Activated naive CD4-positive, alpha-beta T cell treated with anti-CD3 and anti-CD28 coated beads, Interleukin-2, amount 50 U/mL, for 16 hours (primary cell): ENCODE data around the gene NHLH1.
"Not testable (repeated sequence)": the region's sequence is repeated elsewhere in the genome, so short reads cannot be mapped to it uniquely, and the experiment has no call there.

Source experiments
- DNase-seq: peaks from one replicate; pipeline ENCODE4 v3.0.0-alpha.2; 2020

The NHLH1 gene

GRCh38 chr1:160384812-160385211 lies 17.9 kb downstream of the NHLH1 start:
- not testable (repeated sequence) for DNase-seq

DNA sequence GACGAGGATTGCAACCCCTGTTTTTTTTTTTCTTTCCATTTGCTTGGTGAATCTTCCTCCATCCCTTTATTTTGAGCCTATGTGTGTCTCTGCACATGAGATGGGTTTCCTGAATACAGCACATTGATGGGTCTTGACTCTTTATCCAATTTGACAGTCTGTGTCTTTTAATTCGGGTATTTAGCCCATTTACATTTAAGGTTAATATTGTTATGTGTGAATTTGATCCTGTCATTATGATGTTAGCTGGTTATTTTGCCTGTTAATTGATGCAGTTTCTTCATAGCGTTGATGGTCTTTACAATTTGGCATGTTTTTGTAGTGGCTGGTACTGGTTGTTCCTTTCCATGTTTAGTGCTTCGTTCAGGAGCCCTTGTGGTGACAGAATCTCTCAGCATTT lies 21.5 kb downstream of the NHLH1 start:
- DNase-seq, result not testable (repeated sequence)

DNA sequence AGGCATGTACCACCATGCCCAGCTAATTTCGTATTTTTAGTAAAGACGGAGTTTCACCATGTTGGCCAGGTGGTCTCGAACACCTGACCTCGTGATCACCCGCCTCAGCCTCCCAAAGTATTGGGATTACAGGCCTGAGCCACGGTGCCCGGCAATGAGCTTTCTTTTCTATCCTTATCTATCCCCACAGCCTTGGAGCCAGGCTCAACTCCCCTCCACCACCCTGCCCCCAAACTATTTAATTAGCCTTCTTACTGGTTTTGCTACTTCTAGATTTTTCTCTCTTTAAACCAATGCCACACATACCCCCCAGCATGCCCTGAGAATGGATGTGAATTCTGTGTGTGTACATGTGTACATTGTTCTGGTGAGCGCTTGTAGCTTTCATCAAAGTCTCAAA lies 27.8 kb downstream of the NHLH1 start:
- DNase-seq, result no peak

- DNase-seq, result no peak
These were observed 30.8 kb downstream of the NHLH1 start for GRCh38 chr1:160397651-160398050.

DNA sequence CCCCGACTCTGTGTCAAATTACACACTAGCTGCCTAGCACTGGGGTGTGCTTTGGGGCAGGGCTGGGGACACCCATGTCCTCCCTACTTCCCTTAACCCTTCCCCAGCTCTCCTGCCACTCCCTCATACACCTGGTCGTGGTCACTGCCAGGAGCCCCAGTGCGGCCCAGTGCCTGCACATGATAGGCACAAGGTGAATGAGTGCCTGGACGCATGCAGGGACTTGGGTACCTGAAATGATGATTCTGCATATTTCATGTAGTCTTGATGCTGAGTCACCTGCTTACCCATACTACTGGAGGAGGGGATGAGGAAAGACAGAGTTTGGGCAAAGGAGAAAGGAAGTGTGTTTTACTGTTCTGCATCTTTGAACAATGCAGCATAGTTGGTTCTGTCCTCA lies 32.0 kb downstream of the NHLH1 start:
- no peak for DNase-seq

- DNase-seq, result no peak
These were observed 32.8 kb downstream of the NHLH1 start for GRCh38 chr1:160399544-160400222.

DNA sequence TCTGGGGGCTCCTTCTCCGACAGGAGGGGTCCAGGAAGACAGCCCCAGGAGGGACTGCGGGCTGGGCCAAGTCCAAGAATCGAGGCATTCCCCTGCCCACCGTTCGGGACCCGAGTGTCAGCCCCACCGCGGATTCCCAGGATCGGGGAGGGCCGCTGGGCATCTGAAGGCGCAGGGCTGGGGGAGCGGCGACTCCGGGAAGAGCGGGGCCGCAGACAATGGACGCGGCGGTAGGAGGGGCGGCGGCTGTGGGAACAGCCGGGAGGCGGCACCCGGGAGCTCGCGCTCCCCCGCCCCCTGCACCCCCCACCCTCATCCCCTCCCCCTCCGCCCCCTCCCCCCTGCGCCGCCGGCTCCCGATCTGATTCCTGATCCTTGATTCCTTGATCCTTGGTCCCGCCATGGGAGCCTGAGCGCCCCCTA lies 33.4 kb downstream of the NHLH1 start, which contains the start of gene VANGL2:
Gene VANGL2, plus strand, starts transcription at position 342 of the 423 bp plus-strand sequence. CDS start 15,274 bp downstream, outside the sequence.
- DNase-seq, result peak; percentile 51

DNA sequence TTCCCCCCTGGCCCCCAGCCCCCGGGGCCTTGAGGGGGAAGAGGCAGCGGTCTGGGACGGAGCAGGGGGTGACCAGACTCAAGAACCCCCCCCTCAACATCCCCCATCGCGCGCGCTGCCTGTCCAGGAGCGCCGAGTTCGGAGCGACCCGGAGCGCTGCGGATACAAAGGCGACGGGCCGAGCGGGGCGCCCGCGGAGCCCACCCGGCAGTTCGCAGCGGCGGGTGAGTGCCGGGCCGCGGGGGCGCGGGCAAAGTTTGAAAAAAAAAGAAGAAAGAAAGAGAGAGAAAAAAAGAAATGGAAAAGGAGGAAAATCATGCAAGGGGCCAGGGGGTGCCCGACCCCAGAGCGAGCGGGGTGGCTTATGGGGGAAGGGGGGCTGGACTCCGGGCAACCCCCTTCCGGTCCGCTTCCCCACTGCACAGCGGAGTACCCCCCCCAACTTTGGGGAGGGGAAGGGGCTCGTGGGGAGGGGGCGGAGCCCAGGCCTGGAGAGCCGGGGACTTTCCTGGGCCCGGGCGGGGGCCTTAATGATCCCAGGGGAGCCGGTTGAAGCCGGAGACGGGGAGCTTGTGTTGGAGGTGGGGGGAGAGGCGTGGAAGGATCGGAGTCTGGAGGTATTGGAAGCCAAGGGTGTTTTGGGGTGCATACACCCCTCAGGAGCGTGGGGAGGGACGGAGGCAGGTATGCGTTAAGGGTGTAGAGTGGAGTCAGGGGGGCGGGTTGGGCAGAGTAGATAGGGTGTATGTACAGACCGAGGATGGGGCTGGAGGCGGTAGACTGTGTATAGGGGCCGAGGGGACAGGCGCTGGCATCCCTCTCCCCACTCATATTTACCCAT lies 34.0 kb downstream of the NHLH1 start:
- DNase-seq, result no peak

- no peak for DNase-seq
These were observed 34.6 kb downstream of the NHLH1 start for GRCh38 chr1:160401487-160401805.

GRCh38 chr1:160402001-160402795 lies 35.3 kb downstream of the NHLH1 start:
- no peak for DNase-seq

GRCh38 chr1:160403244-160403643 lies 36.4 kb downstream of the NHLH1 start:
- DNase-seq, result no peak

DNA sequence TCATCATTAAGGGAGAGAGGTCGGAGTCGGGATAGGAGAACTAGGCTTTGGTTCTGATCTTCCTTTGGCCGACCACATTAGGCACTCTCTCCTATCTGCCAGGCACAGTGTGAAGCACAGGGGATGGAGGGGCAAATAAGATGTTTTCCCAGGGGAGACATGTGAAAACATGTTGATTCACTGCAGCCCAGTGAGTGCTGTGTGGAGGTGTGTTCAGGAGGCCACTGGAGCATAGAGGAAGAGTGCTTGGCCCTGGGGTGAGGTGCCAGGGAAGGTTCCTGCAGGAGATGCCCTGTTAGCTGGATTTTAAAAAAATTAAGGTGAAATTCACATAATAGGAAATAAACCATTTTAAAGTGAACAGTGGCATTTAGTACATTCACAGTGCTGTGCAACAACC lies 37.2 kb downstream of the NHLH1 start:
- DNase-seq, result no peak

DNA sequence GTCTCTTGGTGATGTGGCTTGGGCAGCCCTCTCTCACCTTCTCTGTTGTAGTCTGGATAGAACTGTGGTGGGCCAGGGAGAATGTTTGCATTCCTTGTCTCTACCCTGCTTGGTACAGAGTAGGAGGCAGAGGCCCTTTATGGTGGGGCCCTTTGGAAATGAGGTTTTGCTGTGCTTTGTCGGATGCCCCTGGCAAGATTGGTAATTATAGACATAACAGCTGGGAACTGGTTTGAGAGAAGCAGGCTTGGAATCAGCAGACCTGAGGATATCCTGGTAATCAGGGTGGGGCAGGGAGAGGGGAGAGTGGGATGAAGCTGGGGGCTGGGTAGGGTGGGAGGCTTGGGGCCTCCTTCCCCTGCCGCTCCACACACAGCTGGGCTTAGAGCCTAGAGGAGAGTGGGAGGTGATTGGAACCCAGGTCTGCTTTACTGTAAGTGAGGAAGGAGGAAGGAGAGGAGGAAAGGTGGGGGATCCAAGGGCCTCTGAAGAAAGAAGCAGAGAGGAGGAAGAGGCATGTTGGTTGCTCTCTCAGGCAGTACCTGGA lies 38.5 kb downstream of the NHLH1 start:
- DNase-seq, result no peak

DNA sequence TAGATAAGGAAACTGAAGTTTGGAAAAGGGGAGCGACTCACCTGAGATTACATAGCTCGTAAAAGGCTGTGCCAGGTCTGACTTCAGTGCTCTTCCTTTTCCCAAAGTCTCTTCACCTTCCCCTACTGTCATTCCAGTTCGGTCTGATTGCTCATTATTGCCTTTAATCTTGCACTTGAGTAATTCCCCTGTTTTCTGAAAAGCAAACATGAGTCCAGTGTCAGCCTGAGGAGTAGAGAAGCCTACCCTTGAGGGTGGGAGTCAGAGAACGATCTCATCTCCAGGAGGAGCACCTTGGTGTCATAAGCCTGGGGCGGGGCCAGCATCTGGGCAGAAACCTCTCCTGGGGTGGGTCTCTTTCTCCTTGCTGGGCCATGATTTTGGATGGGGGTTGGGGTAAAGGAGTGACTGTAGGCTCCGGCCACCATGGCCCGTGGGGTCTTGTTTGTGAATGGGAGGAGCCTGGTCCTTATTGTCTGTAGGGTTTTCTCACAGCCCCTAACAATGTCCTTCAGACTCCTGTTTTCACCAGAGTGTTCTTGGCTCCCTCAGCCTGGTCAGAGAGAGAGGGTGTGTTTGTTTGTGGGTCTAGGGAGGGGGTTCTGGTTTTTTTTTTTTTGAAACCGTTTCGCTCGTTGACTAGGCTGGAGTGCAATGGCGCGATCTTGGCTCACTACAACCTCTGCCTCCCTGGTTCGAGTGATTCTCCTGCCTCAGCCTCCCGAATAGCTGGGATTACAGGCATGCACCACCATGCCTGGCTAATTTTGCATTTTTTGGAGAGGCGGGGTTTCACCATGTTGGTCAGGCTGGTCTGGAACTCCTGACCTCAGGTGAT lies 39.5 kb downstream of the NHLH1 start:
- DNase-seq, result no peak

DNA sequence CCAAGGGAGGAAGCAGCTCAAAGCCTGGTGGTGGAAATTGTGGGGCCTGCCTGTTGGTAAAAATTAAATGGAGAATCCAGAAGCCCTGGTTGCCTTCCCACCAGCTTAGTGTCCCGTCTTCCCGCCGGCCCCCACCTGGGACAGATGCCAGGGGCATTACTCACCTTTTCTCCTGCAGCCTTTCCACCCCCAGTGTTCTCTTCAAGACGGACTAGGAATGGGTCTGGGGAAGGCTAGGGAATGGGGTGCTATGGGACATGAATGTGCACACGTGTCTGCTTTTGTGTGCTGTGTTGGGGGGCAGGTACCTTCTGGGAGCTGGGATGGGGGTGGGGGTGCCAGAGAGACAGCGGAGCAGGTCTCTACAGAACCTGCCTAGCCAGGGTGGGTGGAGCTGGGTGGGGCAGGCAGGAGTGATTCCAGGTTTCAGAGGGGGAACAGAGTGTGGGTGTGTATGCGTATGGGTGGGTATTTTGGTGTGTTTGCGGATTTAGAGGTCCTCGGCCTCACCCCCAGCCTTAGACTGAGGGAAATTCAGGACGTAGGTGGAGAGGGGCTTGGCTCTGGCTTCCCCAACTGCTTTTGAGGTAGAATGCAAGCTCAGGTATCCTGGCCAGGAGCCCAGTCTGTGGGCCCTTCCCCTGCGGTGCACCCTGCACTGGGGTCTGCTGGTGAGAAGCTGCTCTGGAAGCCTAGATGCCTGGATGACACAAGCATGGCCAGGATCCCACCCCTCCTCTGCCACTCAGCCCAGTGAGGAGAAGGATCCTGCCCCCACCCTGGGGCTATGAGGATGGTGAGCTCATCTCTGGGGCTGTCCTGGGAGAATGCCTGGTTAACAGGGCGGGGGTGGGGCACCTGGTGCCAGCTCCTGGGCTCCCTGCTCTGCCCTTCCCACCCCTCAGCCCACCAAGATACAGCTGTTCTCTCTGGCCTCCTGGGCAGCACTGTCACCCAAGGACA lies 41.2 kb downstream of the NHLH1 start:
- no peak for DNase-seq

GRCh38 chr1:160408864-160409263 lies 42.0 kb downstream of the NHLH1 start:
- DNase-seq, result no peak

GRCh38 chr1:160409486-160409885 lies 42.6 kb downstream of the NHLH1 start:
- DNase-seq, result no peak

DNA sequence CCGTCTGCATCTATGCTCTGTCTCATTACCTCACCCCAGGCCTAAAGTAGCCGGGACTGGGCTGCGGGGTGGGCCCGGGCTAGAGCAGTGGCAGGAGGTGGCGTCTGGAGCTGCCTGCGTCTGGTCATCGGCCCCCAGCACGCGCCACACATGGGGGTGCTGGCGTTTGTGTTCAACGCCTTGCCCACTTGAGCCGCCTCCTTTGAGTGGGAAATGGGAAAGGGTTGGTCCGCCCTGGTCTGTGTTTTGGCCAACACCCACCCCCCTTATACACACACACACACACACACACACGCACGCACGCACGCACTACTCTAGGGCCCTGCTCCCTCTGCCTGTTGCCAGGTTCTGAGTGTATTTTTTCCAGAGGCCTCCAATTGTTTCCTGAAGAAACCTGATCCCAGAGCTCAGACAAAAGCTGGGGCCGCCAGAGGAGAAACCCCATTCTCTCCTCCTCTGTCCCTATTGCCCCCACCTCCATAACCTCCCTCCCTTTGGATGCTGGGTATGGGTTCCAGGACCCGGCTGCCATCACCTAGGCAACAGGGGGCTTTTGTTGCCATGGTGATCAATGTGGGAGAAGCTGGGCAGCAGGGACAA lies 43.6 kb downstream of the NHLH1 start:
- DNase-seq, result no peak

DNA sequence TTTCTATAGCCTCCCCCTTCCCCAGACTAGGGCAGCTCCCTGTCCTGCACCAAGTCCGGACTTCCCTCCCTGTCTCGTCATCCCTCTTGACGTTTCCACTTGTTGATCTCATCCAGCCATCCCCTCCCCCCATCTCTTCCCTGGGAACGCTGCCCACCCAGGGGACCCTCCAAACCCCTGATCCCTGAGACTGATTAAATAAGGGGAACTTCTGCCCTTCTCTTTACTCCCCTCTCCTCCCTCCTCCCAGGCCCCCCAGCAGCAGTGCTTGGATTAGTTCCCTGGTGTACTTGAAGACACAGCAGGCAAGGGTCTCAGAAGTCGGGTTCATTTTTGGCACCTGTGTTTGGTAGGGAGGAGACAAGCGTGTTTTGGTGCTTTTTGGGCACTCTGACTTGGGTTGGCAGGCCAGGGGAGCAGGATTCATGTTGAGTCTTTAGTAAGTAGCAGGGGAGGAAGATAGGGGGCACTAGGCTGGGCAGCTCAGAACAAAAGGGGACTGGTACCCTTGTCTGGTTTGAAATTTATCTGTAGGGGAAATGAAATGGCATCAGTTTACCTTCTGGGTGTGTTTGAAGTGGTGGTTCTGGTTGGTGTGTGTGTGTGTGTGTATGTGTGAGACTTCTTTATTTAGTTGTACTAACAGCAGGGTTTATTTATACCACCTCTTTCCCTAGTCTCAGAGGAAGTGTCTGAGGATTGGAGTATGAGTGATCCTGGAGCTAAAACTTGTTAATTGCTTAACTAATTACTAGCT lies 44.6 kb downstream of the NHLH1 start:
- no peak for DNase-seq

DNA sequence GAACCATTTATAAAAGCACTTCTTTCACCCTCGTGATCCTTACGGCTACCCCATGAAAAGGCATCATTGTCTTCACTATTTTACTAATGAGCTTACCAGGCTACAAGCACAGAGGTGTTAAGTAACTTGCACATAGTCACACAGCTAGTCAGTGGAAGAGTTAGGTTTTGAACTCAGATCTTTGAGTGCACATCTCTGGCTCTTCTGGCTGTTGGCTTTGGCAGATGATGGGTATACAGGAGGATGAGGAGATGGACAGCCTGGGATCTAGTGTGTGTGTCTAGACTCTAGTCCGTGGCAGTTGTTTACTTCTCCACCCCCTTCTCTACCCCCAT lies 45.1 kb downstream of the NHLH1 start:
- DNase-seq, result no peak
